DLD1 (cell line): ENCODE measurements around the gene RCAN1.

Source experiments
- in situ Hi-C: cut with HindIII; loops from 2 replicates; pipeline ENCODE4 v1.10.0; 2017; ENCODE audit warnings: low sequenced_read_pairs

The RCAN1 gene

GRCh38 chr21:34544032-34544496 lies 70.8 kb downstream of the RCAN1 start:
- in situ Hi-C loops, result no loop called here

- in situ Hi-C loops, result no loop called here
Measured at GRCh38 chr21:34543017-34543416, 71.9 kb downstream of the RCAN1 start.

GRCh38 chr21:34540206-34540605 lies 74.7 kb downstream of the RCAN1 start:
- in situ Hi-C loops, result no loop called here

GRCh38 chr21:34537838-34538237 lies 77.1 kb downstream of the RCAN1 start:
- in situ Hi-C loops, result no loop called here

- in situ Hi-C loops, result no loop called here
Measured at GRCh38 chr21:34536820-34537219, 78.1 kb downstream of the RCAN1 start.

GRCh38 chr21:34536311-34536710 lies 78.6 kb downstream of the RCAN1 start:
- in situ Hi-C loops, result no loop called here

- in situ Hi-C loops, result no loop called here
Measured at GRCh38 chr21:34535886-34536285, 79.0 kb downstream of the RCAN1 start.

GRCh38 chr21:34534522-34534921 lies 80.4 kb downstream of the RCAN1 start:
- in situ Hi-C loops, result no loop called here

- in situ Hi-C loops, result no loop called here
Measured at GRCh38 chr21:34533938-34534337, 81.0 kb downstream of the RCAN1 start.

- in situ Hi-C loops, result no loop called here
Measured at GRCh38 chr21:34531399-34531798, 83.5 kb downstream of the RCAN1 start.

GRCh38 chr21:34530261-34530660 lies 84.7 kb downstream of the RCAN1 start:
- in situ Hi-C loops, result no loop called here

- in situ Hi-C loops, result no loop called here
Measured at GRCh38 chr21:34528131-34528561, 86.8 kb downstream of the RCAN1 start.

GRCh38 chr21:34526618-34527290 lies 88.2 kb downstream of the RCAN1 start:
- in situ Hi-C loops, result no loop called here

- in situ Hi-C loops, result no loop called here
Measured at GRCh38 chr21:34526241-34526617, 88.7 kb downstream of the RCAN1 start.

GRCh38 chr21:34524646-34525601 lies 90.0 kb downstream of the RCAN1 start:
- in situ Hi-C loops, result no loop called here

GRCh38 chr21:34523019-34523555 lies 91.8 kb downstream of the RCAN1 start:
- in situ Hi-C loops, result no loop called here

- in situ Hi-C loops, result no loop called here
Measured at GRCh38 chr21:34522284-34522683, 92.6 kb downstream of the RCAN1 start.

GRCh38 chr21:34521561-34521960 lies 93.4 kb downstream of the RCAN1 start:
- in situ Hi-C loops, result no loop called here

GRCh38 chr21:34520764-34521508 lies 94.0 kb downstream of the RCAN1 start:
- in situ Hi-C loops, result no loop called here

- in situ Hi-C loops, result no loop called here
Measured at GRCh38 chr21:34520281-34520680, 94.6 kb downstream of the RCAN1 start.

- in situ Hi-C loops, result no loop called here
Measured at GRCh38 chr21:34519694-34520093, 95.2 kb downstream of the RCAN1 start.
